H1 (cell line): ENCODE data around the gene ZIC1. TPM values are rescaled to one million over a fixed set of nuclear protein-coding genes. Genes with fewer than 3 reads are reported as not detected.

Experiments
- CTCF ChIA-PET: fragments of 300-600 bp; sonication (Branson Sonifier 250); formaldehyde crosslinking; loops from one replicate; lab custom pipeline; 2021; ENCODE audit not compliant: partially characterized antibody; lab: Charles Lee
- POLR2A ChIA-PET: fragments of 300-600 bp; sonication (Branson Sonifier 250); formaldehyde crosslinking; loops from one replicate; lab custom pipeline; 2021; ENCODE audit warnings: inconsistent platforms; ENCODE audit not compliant: partially characterized antibody; lab: Charles Lee
- DNase-seq, 2 experiments: peaks; one replicate each; pipeline versions ENCODE4 v3.0.0 to v3.0.0-alpha.2; 2010 to 2022; ENCODE audit warnings: low spot score in 2 of 2, low read depth in 1 of 2, mixed read lengths in 1 of 2
- FAIRE-seq: peaks from 2 replicates; lab custom pipeline; 2011; peaks lifted over from hg19 to GRCh38; lab: Jason Lieb, UNC
- H2AFZ ChIP-seq: 2 replicates; pipeline ENCODE4 v1.8.1; 2012; ENCODE audit warnings: low read length, inconsistent platforms
- H2AK5ac ChIP-seq: 2 replicates; pipeline ENCODE4 v1.6.1; 2013; ENCODE audit warnings: low read depth, low read length
- H2BK120ac ChIP-seq: replicated peaks from 2 replicates; pipeline ENCODE3; 2013; ENCODE audit warnings: low read depth, low read length, inconsistent platforms
- H2BK12ac ChIP-seq: 2 replicates; pipeline ENCODE4 v1.6.1; 2013; ENCODE audit warnings: low read depth, low read length
- H2BK15ac ChIP-seq: 2 replicates; pipeline ENCODE4 v1.6.1; 2013; ENCODE audit warnings: low read length
- H2BK20ac ChIP-seq: 2 replicates; pipeline ENCODE4 v1.6.1; 2013; ENCODE audit warnings: low read length
- H2BK5ac ChIP-seq: 2 replicates; pipeline ENCODE4 v1.6.1; 2013; ENCODE audit warnings: low read depth, low read length
- H3K14ac ChIP-seq: 2 replicates; pipeline ENCODE4 v1.6.1; 2013; ENCODE audit warnings: inconsistent platforms; ENCODE audit not compliant: insufficient read length
- H3K18ac ChIP-seq: 2 replicates; pipeline ENCODE4 v1.6.1; 2013; ENCODE audit warnings: low read length; ENCODE audit errors: extremely low read depth
- H3K23ac ChIP-seq: 2 replicates; pipeline ENCODE4 v1.6.1; 2013; ENCODE audit warnings: inconsistent platforms; ENCODE audit not compliant: insufficient read length
- H3K23me2 ChIP-seq: 2 replicates; pipeline ENCODE4 v1.6.1; 2013; ENCODE audit warnings: low read depth, low read length
- H3K27ac ChIP-seq: 2 replicates; pipeline ENCODE4 v1.6.1; 2011; ENCODE audit warnings: low read depth, low read length, inconsistent platforms
- H3K27me3 ChIP-seq, 4 experiments: replicated peaks in 1 of 4; 1 replicate in 1 of 4; 2 replicates in 3 of 4; pipeline versions ENCODE4 v1.6.1 to v1.8.1; 2011 to 2013; ENCODE audit warnings: low read length in 3 of 4, mild to moderate bottlenecking in 3 of 4, inconsistent platforms in 2 of 4, mixed read lengths in 2 of 4, moderate library complexity in 1 of 4; ENCODE audit not compliant: control insufficient read depth in 3 of 4, insufficient read depth in 3 of 4; ENCODE audit errors: extremely low read depth in 1 of 4
- H3K36me3 ChIP-seq, 4 experiments: 2 replicates each; pipeline versions ENCODE4 v1.6.1 to v1.8.1; 2011 to 2013; ENCODE audit warnings: mild to moderate bottlenecking in 4 of 4, low read length in 3 of 4, moderate library complexity in 2 of 4, control low read depth in 1 of 4, inconsistent platforms in 1 of 4; ENCODE audit not compliant: insufficient read depth in 4 of 4, control insufficient read depth in 2 of 4
- H3K4ac ChIP-seq: replicated peaks from 2 replicates; pipeline ENCODE3; 2013; ENCODE audit warnings: low read length, low read depth, mixed read lengths, inconsistent platforms; ENCODE audit not compliant: insufficient read length
- H3K4me1 ChIP-seq, 4 experiments: replicated peaks in 1 of 4; 1 replicate in 1 of 4; 2 replicates in 3 of 4; pipeline versions ENCODE4 v1.6.1 to v1.8.1; 2011 to 2013; ENCODE audit warnings: low read length in 3 of 4, inconsistent platforms in 2 of 4, mixed read lengths in 1 of 4; ENCODE audit not compliant: insufficient read depth in 4 of 4, control insufficient read depth in 3 of 4
- H3K4me2 ChIP-seq, 2 experiments: 2 replicates each; pipeline versions ENCODE4 v1.6.1 to v1.8.1; 2011 to 2013; ENCODE audit warnings: low read depth in 2 of 2, low read length in 2 of 2, control low read depth in 1 of 2, inconsistent platforms in 1 of 2, mild to moderate bottlenecking in 1 of 2; ENCODE audit not compliant: insufficient read depth in 1 of 2
- H3K4me3 ChIP-seq, 4 experiments: fragments of 200-600, 300-600 bp in 1 of 4; sonication (generic), shearing (Covaris generic), sonication (Bioruptor Twin) in 1 of 4; 2 replicates each; pipeline versions ENCODE4 v1.5.1 to v1.8.1; 2011 to 2016; ENCODE audit warnings: low read length in 4 of 4, low read depth in 3 of 4, control low read depth in 2 of 4, inconsistent platforms in 2 of 4, mild to moderate bottlenecking in 2 of 4, mixed read lengths in 1 of 4, moderate library complexity in 1 of 4; ENCODE audit not compliant: insufficient read depth in 2 of 4; ENCODE audit errors: extremely low read depth in 1 of 4
- H3K56ac ChIP-seq: replicated peaks from 2 replicates; pipeline ENCODE3; 2013; ENCODE audit warnings: low read depth, mild to moderate bottlenecking, mixed read lengths, low read length, inconsistent platforms; ENCODE audit not compliant: insufficient read length
- H3K79me1 ChIP-seq: 2 replicates; pipeline ENCODE4 v1.6.1; 2013; ENCODE audit warnings: low read depth, low read length, control low read depth
- H3K79me2 ChIP-seq, 2 experiments: 2 replicates each; pipeline versions ENCODE4 v1.6.1 to v1.8.1; 2012 to 2013; ENCODE audit warnings: low read length in 2 of 2, mild to moderate bottlenecking in 2 of 2, inconsistent platforms in 1 of 2; ENCODE audit not compliant: insufficient read depth in 2 of 2, control insufficient read depth in 1 of 2
- H3K9ac ChIP-seq, 4 experiments: replicated peaks in 1 of 4; 1 replicate in 1 of 4; 2 replicates in 3 of 4; pipeline versions ENCODE4 v1.6.1 to v1.8.1; 2011 to 2013; ENCODE audit warnings: low read depth in 3 of 4, low read length in 3 of 4, control low read depth in 2 of 4, mild to moderate bottlenecking in 2 of 4, moderate library complexity in 2 of 4, inconsistent platforms in 1 of 4; ENCODE audit errors: extremely low read depth in 1 of 4
- H3K9me3 ChIP-seq, 2 experiments: 2 replicates each; pipeline versions ENCODE4 v1.6.1 to v1.8.1; 2012 to 2013; ENCODE audit warnings: mild to moderate bottlenecking in 2 of 2, moderate library complexity in 2 of 2, control low read depth in 1 of 2, inconsistent platforms in 1 of 2, low read depth in 1 of 2, low read length in 1 of 2, mixed read lengths in 1 of 2; ENCODE audit not compliant: insufficient read depth in 2 of 2
- H4K20me1 ChIP-seq, 2 experiments: replicated peaks in 1 of 2; 2 replicates each; pipeline versions ENCODE3 to v1.8.1; 2011 to 2013; ENCODE audit warnings: inconsistent platforms in 2 of 2, low read length in 2 of 2, mild to moderate bottlenecking in 1 of 2; ENCODE audit not compliant: insufficient read depth in 2 of 2, control insufficient read depth in 1 of 2
- H4K5ac ChIP-seq: 2 replicates; pipeline ENCODE4 v1.6.1; 2013; ENCODE audit warnings: low read length, low read depth, mixed read lengths, inconsistent platforms; ENCODE audit not compliant: insufficient read length
- H4K8ac ChIP-seq: 2 replicates; pipeline ENCODE4 v1.8.0; 2013; ENCODE audit warnings: mild to moderate bottlenecking, moderate library complexity, low read length, inconsistent platforms; ENCODE audit not compliant: insufficient read depth; ENCODE audit errors: extremely low read depth
- H4K91ac ChIP-seq: replicated peaks from 2 replicates; pipeline ENCODE3; 2013; ENCODE audit warnings: low read length, mixed read lengths, inconsistent platforms; ENCODE audit not compliant: insufficient read length
- CTBP2 ChIP-seq: IDR thresholded peaks from 2 replicates; pipeline ENCODE4 v1.7.0; 2011; ENCODE audit warnings: borderline replicate concordance, mild to moderate bottlenecking, moderate library complexity, mixed read lengths, low read length; ENCODE audit not compliant: insufficient read depth, insufficient read length
- EZH2 ChIP-seq: fragments of 200-600 bp; sonication (generic); IDR thresholded peaks from 2 replicates; pipeline ENCODE4 v1.7.1; 2012; ENCODE audit warnings: low read depth, mild to moderate bottlenecking, moderate library complexity, low read length, inconsistent platforms; ENCODE audit not compliant: severe bottlenecking
- HDAC2 ChIP-seq, 2 experiments: fragments of 300-600 bp in 1 of 2; sonication (generic) in 1 of 2; IDR thresholded peaks; 2 replicates each; pipeline ENCODE4 v1.6.1; 2011 to 2012; ENCODE audit warnings: low read depth in 2 of 2, low read length in 2 of 2, mild to moderate bottlenecking in 2 of 2, moderate library complexity in 2 of 2, borderline replicate concordance in 1 of 2, inconsistent platforms in 1 of 2
- POLR2A ChIP-seq, 2 experiments: IDR thresholded peaks; 1 replicate in 1 of 2; 2 replicates in 1 of 2; pipeline ENCODE4 v1.6.1; 2011; ENCODE audit warnings: low read depth in 2 of 2, low read length in 2 of 2, mild to moderate bottlenecking in 2 of 2; ENCODE audit errors: control extremely low read depth in 1 of 2
- POU5F1 ChIP-seq: IDR thresholded peaks from 2 replicates; pipeline ENCODE4 v1.6.1; 2011; ENCODE audit warnings: low read depth, mild to moderate bottlenecking, low read length, moderate library complexity
- RNF2 ChIP-seq: fragments of 200-900, 300-1000 bp; sonication (generic); IDR thresholded peaks from 2 replicates; pipeline ENCODE4 v1.7.1; 2016; ENCODE audit warnings: borderline replicate concordance, low read depth, mild to moderate bottlenecking, antibody characterized with exemption, low read length; ENCODE audit not compliant: poor library complexity, severe bottlenecking; ENCODE audit errors: missing control alignments
- SIN3A ChIP-seq, 2 experiments: IDR thresholded peaks in 1 of 2; conservative IDR thresholded peaks in 1 of 2; 2 replicates each; pipeline ENCODE4 v1.6.1; 2011 to 2012; ENCODE audit warnings: low read length in 2 of 2, improper control_type of control experiment in 1 of 2, low read depth in 1 of 2, mild to moderate bottlenecking in 1 of 2
- SUZ12 ChIP-seq: fragments of 200-600 bp; sonication (generic); IDR thresholded peaks from 2 replicates; pipeline ENCODE4 v1.6.1; 2012; ENCODE audit warnings: mild to moderate bottlenecking, inconsistent platforms, low read length, moderate library complexity, mixed read lengths
- YY1 ChIP-seq: IDR thresholded peaks from 2 replicates; pipeline ENCODE4 v1.6.1; 2011; ENCODE audit warnings: low read depth, mild to moderate bottlenecking, low read length
- WGBS, 2 experiments: shearing (Covaris generic) in 1 of 2; methylation state at CpG; one replicate each; pipeline versions ENCODE4 v1.1.6 to v1.1.7; 2013 to 2015; ENCODE audit warnings: low lambda C conversion rate in 2 of 2, mixed read lengths in 2 of 2, inconsistent platforms in 1 of 2, low coverage in 1 of 2, missing lambda C conversion rate in 1 of 2; ENCODE audit not compliant: insufficient replicate concordance in 2 of 2, insufficient coverage in 1 of 2, insufficient read length in 1 of 2; ENCODE audit errors: extremely low coverage in 1 of 2, missing lambda C conversion rate in 1 of 2; 5-methylcytosine and 5-hydroxymethylcytosine counted together
- polyA plus RNA-seq, 7 experiments: library from polyadenylated mRNA; depleted of rRNA in 3 of 7; stranded (reverse) in 5 of 7; unstranded in 2 of 7; fragments of >200 nt in 5 of 7; fragments of 200-250 nt in 2 of 7; gene quantifications; 1 replicate in 5 of 7; 2 replicates in 1 of 7; 4 replicates in 1 of 7; pipeline versions ENCODE4 v1.2.1 to v1.2.3, GENCODE V29; 2011 to 2013; ENCODE audit warnings: missing spikeins in 2 of 7, mixed read lengths in 2 of 7
- total RNA-seq: library from RNA; stranded (reverse); fragmentation: NEBNext Ultra II Directional; extraction: Animal tissue kit (Norgen Biotek cat#: 25700); gene quantifications from 2 replicates; pipeline ENCODE4 v1.2.1, GENCODE V29; 2021

ZIC1 gene
- total and polyA plus RNA-seq, 2 of the 8 experiments (the other 6 are each of a cell fraction or from before 2014, with no cell fraction given) = 0.80 to 2.2 TPM

DNA sequence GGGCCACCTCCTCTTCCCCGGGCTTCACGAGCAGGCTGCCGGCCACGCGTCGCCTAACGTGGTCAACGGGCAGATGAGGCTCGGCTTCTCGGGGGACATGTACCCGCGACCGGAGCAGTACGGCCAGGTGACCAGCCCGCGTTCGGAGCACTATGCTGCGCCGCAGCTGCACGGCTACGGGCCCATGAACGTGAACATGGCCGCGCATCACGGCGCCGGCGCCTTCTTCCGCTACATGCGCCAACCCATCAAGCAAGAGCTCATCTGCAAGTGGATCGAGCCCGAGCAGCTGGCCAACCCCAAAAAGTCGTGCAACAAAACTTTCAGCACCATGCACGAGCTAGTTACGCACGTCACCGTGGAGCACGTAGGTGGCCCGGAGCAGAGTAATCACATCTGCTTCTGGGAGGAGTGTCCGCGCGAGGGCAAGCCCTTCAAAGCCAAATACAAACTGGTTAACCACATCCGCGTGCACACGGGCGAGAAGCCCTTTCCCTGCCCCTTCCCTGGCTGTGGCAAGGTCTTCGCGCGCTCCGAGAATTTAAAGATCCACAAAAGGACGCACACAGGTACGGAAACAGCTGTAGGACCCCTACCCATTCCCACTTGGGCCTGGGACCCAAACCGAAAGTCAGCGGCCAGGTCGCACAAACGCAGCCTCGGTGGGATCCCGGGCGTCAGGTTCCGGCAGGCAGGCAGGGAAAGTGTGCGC, 1.5 kb downstream of the ZIC1 start:
- 0 out of 2 replicates have a peak overlapping the region, but pooled peaks have one; percentile 22 for H4K8ac ChIP-seq
- H2BK15ac ChIP-seq = no peak overlapping the region; the same call in 1 of the 2 replicates
- H2BK120ac ChIP-seq = no peak overlapping the region
- 0 out of 2 replicates have a peak overlapping the region, but pooled peaks have one; percentile 61 for H2BK20ac ChIP-seq
- H3K23ac ChIP-seq = no peak overlapping the region
- H3K4ac ChIP-seq = no peak overlapping the region
- peak overlapping the region; percentile 2 for H3K18ac ChIP-seq
- H3K27me3 ChIP-seq = peaks cover 64 to 98% (median 90%) of the 10 kb centered on the region in 4 experiments
- no peak overlapping the region for H3K56ac ChIP-seq
- WGBS, 2 experiments = 0% methylated on average over 39 of the region's 61 CpGs; no CpG with 5 or more reads in 1 of the 2 experiments
- no peak overlapping the region for H4K5ac ChIP-seq
- H4K20me1 ChIP-seq = peaks cover 8 to 26% of the 10 kb centered on the region in 2 experiments
- H3K4me3 ChIP-seq = peak overlapping the region; percentile 20 to 62 (median 38); a peak in 6 of 8 replicates
- no peak overlapping the region for H4K91ac ChIP-seq
- no peak overlapping the region for H2AK5ac ChIP-seq
- ChIA-PET CTCF (interaction anchor here (0.8 to 17.2 kb wide), 8 partner anchors 11 to 193 kb away, joined by 3 to 485 read pairs (median 6); partner anchors contain the start of gene ZIC4), POLR2A (interaction anchor here (0.8 to 5.8 kb wide), 6 partner anchors 10 to 40 kb away, joined by 3 to 26 read pairs (median 10); no protein-coding TSS in a partner anchor)
- FAIRE-seq (no peak), DNase-seq (peak in 1 of 2 experiments; percentile 71)
- peaks cover 0 to 41% (median 25%) of the 10 kb centered on the region in 4 experiments; a peak in 6 of 7 replicates for H3K4me1 ChIP-seq
- H2BK5ac ChIP-seq = no peak overlapping the region
- H3K23me2 ChIP-seq = peaks cover 18% of the 10 kb centered on the region
- H3K79me1 ChIP-seq = no peaks in the 10 kb centered on the region
- H2BK12ac ChIP-seq = peak overlapping the region; percentile 87; the same call in 1 of the 2 replicates
- H3K36me3 ChIP-seq = peaks cover 0 to 4% (median 0%) of the 10 kb centered on the region in 4 experiments; a peak in 1 of 8 replicates
- H3K79me2 ChIP-seq = no peaks in the 10 kb centered on the region
- no peak overlapping the region for H3K27ac ChIP-seq
- H3K9me3 ChIP-seq = no peaks in the 10 kb centered on the region; a peak in 1 of 4 replicates
- no peak overlapping the region; a peak in 1 of 7 replicates for H3K9ac ChIP-seq
- H3K14ac ChIP-seq = no peak overlapping the region
- no peak overlapping the region for H2AFZ ChIP-seq
- H3K4me2 ChIP-seq = peak overlapping the region; percentile 72 to 91
- TF ChIP-seq HDAC2 (IDR thresholded peaks at IDR 0.05; ENCODE audit: borderline replicate concordance in 1 of 2, low read depth in 2 of 2, low read length in 2 of 2) (no peak), CTBP2 (peak; percentile 19), SIN3A (conservative IDR thresholded peaks at IDR 0.05 in 1 of 2, IDR thresholded peaks at IDR 0.05 in 1 of 2; ENCODE audit: low read depth in 1 of 2, low read length in 2 of 2) (0 out of 4 replicates have a peak, but pooled peaks of 1 of the 2 experiments have one; percentile 26), RNF2 (peak; percentile 97), EZH2 (peak; percentile 100), YY1 (peak; percentile 32; the same call in 1 of the 2 replicates), SUZ12 (peak; percentile 99), POU5F1 (no peak), POLR2A (IDR thresholded peaks at IDR 0.05; ENCODE audit: control extremely low read depth in 1 of 2, low read depth in 2 of 2, low read length in 2 of 2) (no peak)
